Tibial nerve (tissue), 3 donors: Measurements from ENCODE around the gene GPC6.

ENCODE experiments used
- CTCF ChIP-seq, 5 experiments: fragments of 200-600 bp in 3 of 5; fragments of 450-650 bp in 2 of 5; sonication (generic) in 3 of 5; IDR thresholded peaks; one replicate each; pipeline ENCODE4 v1.5.1; 2016 to 2019; ENCODE audit warnings: antibody characterized with exemption in 5 of 5, mild to moderate bottlenecking in 3 of 5, moderate library complexity in 2 of 5
- POLR2A ChIP-seq, 2 donors: fragments of 450-650 bp; IDR thresholded peaks; one replicate each; pipeline ENCODE4 v1.6.1; 2017; ENCODE audit warnings: antibody characterized with exemption in 2 of 2, mild to moderate bottlenecking in 2 of 2, moderate library complexity in 2 of 2

DNA sequence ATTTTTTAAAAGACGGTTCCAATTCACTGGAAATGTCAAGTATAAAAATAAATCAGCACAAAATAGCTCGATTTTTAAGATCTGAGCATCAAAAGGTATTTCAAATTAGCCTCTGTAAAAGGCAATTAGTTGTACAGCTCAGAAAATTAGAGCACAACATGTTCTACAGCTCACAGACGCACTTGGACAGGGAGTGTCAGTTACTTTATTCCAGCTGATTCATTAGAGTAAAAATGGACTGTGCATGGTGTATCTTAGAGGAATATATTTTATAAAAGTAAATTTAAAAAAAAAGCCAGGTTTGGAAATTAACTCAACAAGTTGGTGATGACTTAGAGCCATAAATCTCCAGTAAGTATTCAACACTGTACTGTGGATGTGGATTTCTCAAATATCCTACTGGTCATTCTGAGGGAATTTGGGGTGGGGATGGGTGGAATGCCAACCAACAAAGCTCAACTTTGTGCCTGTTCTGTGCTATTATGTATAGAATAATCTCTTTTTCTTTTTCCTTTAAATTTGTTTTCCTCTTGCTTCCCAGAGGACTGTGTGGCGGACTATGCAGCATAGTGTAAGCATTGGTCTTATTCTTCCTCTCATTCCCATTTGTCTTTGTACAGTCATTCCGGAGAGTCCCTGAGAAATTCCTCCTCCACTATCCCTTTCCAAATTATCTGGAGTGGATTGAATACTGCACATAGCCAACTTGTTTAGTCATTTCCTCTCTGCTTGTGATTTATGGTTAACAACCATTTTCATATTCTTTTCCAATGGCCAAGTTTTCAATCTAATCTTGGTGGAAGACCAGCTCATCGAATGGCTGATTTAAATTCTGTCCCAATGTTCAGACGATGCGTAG, 1083.6 kb downstream of the GPC6 start:
- TF ChIP-seq CTCF (IDR thresholded peaks at IDR 0.05) (no peak), POLR2A (IDR thresholded peaks at IDR 0.05) (no peak)
